ENCODE data around the gene KIAA1549.

- TF ChIP-seq CTCF (conservative IDR thresholded peaks at IDR 0.05; ENCODE audit: low read depth, low read length) (no peak), SMC3 (IDR thresholded peaks at IDR 0.05; ENCODE audit: low read depth, low read length) (no peak), RFX5 (IDR thresholded peaks at IDR 0.05; ENCODE audit: low read depth, low read length) (no peak), FOS (IDR thresholded peaks at IDR 0.05; ENCODE audit: low read depth, low read length) (no peak), POLR2A (IDR thresholded peaks at IDR 0.05; ENCODE audit: low read depth, low read length) (no peak), RAD21 (IDR thresholded peaks at IDR 0.05; ENCODE audit: low read length) (no peak), CEBPB (IDR thresholded peaks at IDR 0.05; ENCODE audit: low read depth, low read length) (no peak), MXI1 (IDR thresholded peaks at IDR 0.05; ENCODE audit: borderline replicate concordance, low read depth, low read length) (no peak), USF2 (IDR thresholded peaks at IDR 0.05; ENCODE audit: low read depth, low read length) (no peak), MAFK (IDR thresholded peaks at IDR 0.05; ENCODE audit: low read depth, low read length) (no peak), RCOR1 (IDR thresholded peaks at IDR 0.05; ENCODE audit: insufficient replicate concordance, low read length) (no peak), ELK1 (IDR thresholded peaks at IDR 0.05; ENCODE audit: borderline replicate concordance, low read depth, low read length) (no peak)
These were observed 18.5 kb downstream of the KIAA1549 start for GRCh38 chr7:138962561-138963270.
